B cell (primary cell): ENCODE measurements around the gene BCAN. TPM values are rescaled to one million over a fixed set of nuclear protein-coding genes. Genes with fewer than 3 reads are reported as not detected.

Source experiments
- ATAC-seq: fragments of 200-7000 bp; cut with Tn5 transposase; one replicate; pipeline ENCODE4 v1.10.0; 2021; ENCODE audit warnings: low read depth, mild to moderate bottlenecking, moderate number of reproducible peaks, moderate library complexity
- CTCF ChIA-PET: fragments of 350-600 bp; sonication (Branson Sonifier 250); formaldehyde crosslinking; loops from one replicate; lab custom pipeline; 2021; ENCODE audit warnings: antibody characterized with exemption, inconsistent platforms; lab: Charles Lee
- POLR2A ChIA-PET: fragments of 350-600 bp; sonication (Branson Sonifier 250); formaldehyde crosslinking; loops from one replicate; lab custom pipeline; 2021; ENCODE audit warnings: antibody characterized with exemption; lab: Charles Lee
- DNase-seq: peaks from one replicate; pipeline ENCODE4 v3.0.0; 2013
- H2AFZ ChIP-seq: 2 replicates; pipeline ENCODE4 v1.6.1; 2012; ENCODE audit warnings: mild to moderate bottlenecking, low read depth, low read length; ENCODE audit not compliant: insufficient read depth, poor library complexity, severe bottlenecking
- H3K27ac ChIP-seq, 2 donors: 1 replicate in 1 of 2; 2 replicates in 1 of 2; pipeline ENCODE4 v1.5.1; 2012 to 2013; ENCODE audit warnings: low read length in 2 of 2, mild to moderate bottlenecking in 2 of 2, moderate library complexity in 1 of 2
- H3K27me3 ChIP-seq, 4 experiments: fragments of 200-600 bp in 1 of 4; sonication (generic) in 1 of 4; replicated peaks in 1 of 4; 1 replicate in 2 of 4; 2 replicates in 2 of 4; pipeline versions ENCODE4 v1.6.1 to v1.7.0; 2013 to 2016; ENCODE audit warnings: low read length in 3 of 4, mild to moderate bottlenecking in 2 of 4, mixed read lengths in 1 of 4, moderate library complexity in 1 of 4; ENCODE audit not compliant: insufficient read depth in 4 of 4, control insufficient read depth in 3 of 4; ENCODE audit errors: control extremely low read depth in 1 of 4
- H3K36me3 ChIP-seq, 2 experiments: replicated peaks in 1 of 2; 1 replicate in 1 of 2; 2 replicates in 1 of 2; pipeline versions ENCODE4 v1.6.1 to v1.7.1; 2013; ENCODE audit warnings: low read length in 1 of 2; ENCODE audit not compliant: insufficient read depth in 2 of 2, control insufficient read depth in 1 of 2; ENCODE audit errors: control extremely low read depth in 1 of 2, extremely low read depth in 1 of 2
- H3K4me1 ChIP-seq, 2 donors: fragments of 200-600 bp in 1 of 2; sonication (generic) in 1 of 2; 1 replicate in 1 of 2; 2 replicates in 1 of 2; pipeline versions ENCODE4 v1.5.1 to v1.6.1; 2013 to 2017; ENCODE audit warnings: low read length in 2 of 2; ENCODE audit not compliant: control insufficient read depth in 2 of 2, insufficient read depth in 2 of 2
- H3K4me2 ChIP-seq: replicated peaks from 2 replicates; pipeline ENCODE3; 2012; ENCODE audit warnings: mild to moderate bottlenecking, low read depth, low read length; ENCODE audit not compliant: poor library complexity, severe bottlenecking
- H3K4me3 ChIP-seq, 5 experiments: fragments of 200-600 bp in 1 of 5; sonication (generic) in 1 of 5; 1 replicate in 3 of 5; 2 replicates in 2 of 5; pipeline versions ENCODE4 v1.5.1 to v1.7.0; 2011 to 2016; ENCODE audit warnings: low read length in 4 of 5, mild to moderate bottlenecking in 4 of 5, low read depth in 2 of 5, control low read depth in 1 of 5, moderate library complexity in 1 of 5; ENCODE audit not compliant: insufficient read depth in 1 of 5; ENCODE audit errors: control extremely low read depth in 1 of 5, extremely low read depth in 1 of 5
- H3K79me2 ChIP-seq: fragments of 200-600 bp; sonication (generic); one replicate; pipeline ENCODE4 v1.6.0; 2016; ENCODE audit warnings: low read length; ENCODE audit not compliant: control insufficient read depth, insufficient read depth
- H3K9ac ChIP-seq: fragments of 200-600 bp; sonication (generic); 2 replicates; pipeline ENCODE4 v1.6.1; 2017; ENCODE audit warnings: mild to moderate bottlenecking, low read length, moderate library complexity
- H3K9me3 ChIP-seq, 3 donors: one replicate each; pipeline versions ENCODE4 v1.6.1 to v1.7.1; 2013; ENCODE audit warnings: low read length in 2 of 3; ENCODE audit not compliant: control insufficient read depth in 2 of 3, insufficient read depth in 1 of 3; ENCODE audit errors: control extremely low read depth in 1 of 3
- H4K20me1 ChIP-seq: 2 replicates; pipeline ENCODE4 v1.6.0; 2012; ENCODE audit warnings: mild to moderate bottlenecking, low read length; ENCODE audit not compliant: insufficient read depth, control insufficient read depth, poor library complexity, severe bottlenecking
- H3K27ac Mint-ChIP-seq: one replicate; pipeline ENCODE4 v1.8.0; 2021; ENCODE audit warnings: mixed read lengths
- H3K27me3 Mint-ChIP-seq: one replicate; pipeline ENCODE4 v1.8.0; 2021; ENCODE audit warnings: mixed read lengths
- H3K4me1 Mint-ChIP-seq: one replicate; pipeline ENCODE4 v1.8.0; 2021; ENCODE audit warnings: mixed read lengths
- H3K4me3 Mint-ChIP-seq: one replicate; pipeline ENCODE4 v1.8.0; 2021; ENCODE audit warnings: mixed read lengths
- H3K9me3 Mint-ChIP-seq: one replicate; pipeline ENCODE4 v1.8.0; 2022; ENCODE audit warnings: mixed read lengths; ENCODE audit not compliant: insufficient read depth
- CTCF ChIP-seq: fragments of 200-600 bp; IDR thresholded peaks from one replicate; pipeline ENCODE4 v1.8.0; 2022; ENCODE audit warnings: antibody characterized with exemption, mild to moderate bottlenecking
- EZH2 ChIP-seq: IDR thresholded peaks from 2 replicates; pipeline ENCODE4 v1.6.1; 2012; ENCODE audit warnings: borderline replicate concordance, low read depth, mild to moderate bottlenecking, moderate library complexity, low read length; ENCODE audit not compliant: insufficient read depth, poor library complexity, severe bottlenecking
- WGBS: methylation state at CpG from one replicate; pipeline ENCODE4 v1.1.5; 2013; ENCODE audit warnings: missing lambda C conversion rate; ENCODE audit not compliant: insufficient coverage; 5-methylcytosine and 5-hydroxymethylcytosine counted together
- intact Hi-C: fragments of 100-400 bp; cut with micrococcal nuclease; formaldehyde crosslinking; loops from one replicate; pipeline ENCODE4 v1.10.0; 2022
- polyA plus RNA-seq: library from polyadenylated mRNA; depleted of rRNA; stranded (reverse); fragments of >200 nt; gene quantifications from 2 replicates; pipeline ENCODE4 v1.2.3, GENCODE V29; 2012
- total RNA-seq, 2 donors: library from RNA; stranded (reverse); fragments of 120-200 nt in 1 of 2; gene quantifications; 1 replicate in 1 of 2; 2 replicates in 1 of 2; pipeline versions ENCODE4 v1.2.3 to v1.2.4, GENCODE V29; 2013 to 2022

BCAN gene
- total and polyA plus RNA-seq, 2 donors (not counting 1 experiment from before 2014, with no cell fraction given): not detected

DNA sequence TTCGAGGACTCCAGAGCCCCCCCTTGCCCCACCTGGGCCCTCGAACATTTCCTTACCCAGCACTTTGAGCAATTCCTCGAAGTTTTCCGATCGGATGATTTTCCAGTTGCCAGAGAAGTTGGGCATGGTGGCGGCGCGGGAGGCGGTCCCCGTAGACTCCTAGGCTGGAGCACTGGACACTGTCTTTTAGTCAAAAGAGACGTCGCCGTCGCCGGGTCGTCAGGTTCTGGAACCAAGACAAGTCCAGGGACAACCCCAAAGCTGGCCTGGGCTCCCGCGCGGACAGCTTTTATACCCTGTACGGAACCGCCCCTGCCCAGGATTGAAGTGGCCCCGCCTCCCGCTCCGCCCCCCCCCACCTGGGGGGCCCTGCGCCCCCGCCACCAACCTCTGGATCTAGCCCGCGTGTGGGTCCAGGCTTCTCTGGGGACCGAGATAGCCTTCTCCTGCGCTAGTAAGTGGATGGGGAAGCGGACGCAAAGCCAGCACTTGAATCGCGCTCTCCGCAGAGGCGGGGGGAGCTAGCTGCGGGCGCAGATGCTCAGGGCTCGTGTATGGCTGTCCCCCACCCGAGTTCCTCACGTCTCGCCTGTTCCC lies 63.5 kb downstream of the BCAN start, which contains the start of gene CRABP2:
TSS of gene CRABP2 (minus strand) at position 263 of the 597 bp plus-strand sequence. CDS start at position 126, 137 bp downstream.
- H4K20me1 ChIP-seq: peaks cover 7% of the 10 kb centered on the region
- no peak within 1 kb of the TSS for H3K27ac ChIP-seq
- Mint-ChIP-seq H3K9me3 (no peaks in the 10 kb centered on the region), H3K4me1 (peaks cover 32% of the 10 kb centered on the region), H3K4me3 (peak within 1 kb of the TSS; percentile 89), H3K27me3 (peaks cover 24% of the 10 kb centered on the region), H3K27ac (no peak within 1 kb of the TSS)
- DNase-seq (no peak), ATAC-seq (peak; percentile 48)
- intact Hi-C loops: loop anchor here (5.0 kb wide), 1 partner anchor 157 kb away; the partner anchor contains the start of gene NTRK1
- peak within 1 kb of the TSS; percentile 74 for H3K9ac ChIP-seq
- no peak for TF ChIP-seq EZH2
- TF ChIP-seq CTCF: no peak
- H3K4me2 ChIP-seq: peak within 1 kb of the TSS; percentile 99
- ChIA-PET POLR2A (interaction anchor here (1.1 to 2.1 kb wide), 2 partner anchors 23 to 27 kb away, joined by 4 to 7 read pairs; partner anchors contain the start of genes ISG20L2 and METTL25B), CTCF (interaction anchor here (1.2 to 7.6 kb wide), 13 partner anchors 11 to 81 kb away, joined by 3 to 80 read pairs (median 7); partner anchors contain the start of genes ISG20L2, METTL25B and NES)
- 3% methylated on average over 30 of the region's 42 CpGs for WGBS
- no peaks in the 10 kb centered on the region for H3K36me3 ChIP-seq
- peaks cover 28% of the 10 kb centered on the region in 2 donors for H3K4me1 ChIP-seq
- H2AFZ ChIP-seq: peak within 1 kb of the TSS; percentile 71
- H3K4me3 ChIP-seq: peak within 1 kb of the TSS in 4 of 5 experiments; percentile 54 to 70 (median 58)
- H3K79me2 ChIP-seq: no peaks in the 10 kb centered on the region
- peaks cover 3 to 58% (median 35%) of the 10 kb centered on the region in 4 experiments for H3K27me3 ChIP-seq
- H3K9me3 ChIP-seq: peaks cover 0 to 3% (median 0%) of the 10 kb centered on the region in 3 donors
